Pancreas (tissue), 10 donors: ENCODE measurements around the gene ZNF830. TPM values are rescaled to one million over a fixed set of nuclear protein-coding genes. Genes with fewer than 3 reads are reported as not detected.
A peak's percentile ranks its signal among the peaks of the same experiment; 100 is the strongest.

Experiments used
- ATAC-seq, 4 donors: fragments of 200-7000 bp; cut with Tn5 transposase; one replicate each; pipeline versions ENCODE4 v1.8.0 to v1.9.1; 2020; ENCODE audit warnings: mild to moderate bottlenecking in 4 of 4, moderate library complexity in 4 of 4
- DNase-seq, 6 donors: peaks; one replicate each; pipeline ENCODE4 v3.0.0-alpha.2; 2020
- FAIRE-seq: peaks from 2 replicates; lab custom pipeline; 2012; peaks lifted over from hg19 to GRCh38; lab: Jason Lieb, UNC
- H3K27ac ChIP-seq, 4 donors: fragments of 200-600 bp; sonication (generic); 1 replicate in 3 of 4; 2 replicates in 1 of 4; pipeline versions ENCODE4 v1.5.0 to v1.8.0; 2020
- H3K27me3 ChIP-seq, 4 donors: fragments of 200-600 bp; one replicate each; pipeline ENCODE4 v1.8.0; 2021
- H3K36me3 ChIP-seq, 3 donors: fragments of 200-600 bp; sonication (generic) in 1 of 3; one replicate each; pipeline versions ENCODE4 v1.5.0 to v1.8.0; 2020 to 2021
- H3K4me1 ChIP-seq, 3 donors: fragments of 200-600 bp; one replicate each; pipeline ENCODE4 v1.8.0; 2021
- H3K4me3 ChIP-seq, 4 donors: fragments of 200-600 bp; sonication (generic) in 2 of 4; one replicate each; pipeline versions ENCODE4 v1.5.0 to v1.8.0; 2020 to 2021
- H3K9me3 ChIP-seq, 4 donors: fragments of 200-600 bp; one replicate each; pipeline ENCODE4 v1.8.0; 2021
- WGBS, 2 donors: extraction: QIAGEN DNeasy Blood & Tissue Kit; methylation state at CpG; one replicate each; pipeline ENCODE4 v1.1.7; 2013; 5-methylcytosine and 5-hydroxymethylcytosine counted together
- intact Hi-C, 3 donors: fragments of 100-400 bp; cut with DNase I; formaldehyde crosslinking; loops; one replicate each; pipeline versions ENCODE4 v1.11.1 to v1.14.2; 2022
- polyA plus RNA-seq, 2 donors: library from polyadenylated mRNA; stranded (reverse); fragments of 200-250 nt; gene quantifications; one replicate each; pipeline ENCODE4 v1.2.3, GENCODE V29; 2013
- total RNA-seq, 6 donors: library from RNA; stranded (reverse); fragmentation: NEBNext Ultra II Directional in 4 of 6; extraction: Animal tissue kit (Norgen Biotek cat#: 25700) in 4 of 6; gene quantifications; one replicate each; pipeline versions ENCODE4 v1.2.1 to v1.2.4, GENCODE V29; 2021 to 2023
- TF ChIP-seq, protein P1 (sequence below), 4 donors: fragments of 200-600 bp; sonication (generic) in 3 of 4; IDR thresholded peaks; one replicate each; pipeline versions ENCODE4 v1.5.0 to v1.8.0; 2021; ENCODE audit warnings: antibody characterized with exemption in 4 of 4
- donor health status: healthy with polysubstance abuse.
- donor health status: DM: no; HTN: no; CAD: no; lungs with moderate emphysema.
- donor health status: DM: no; HTN: no; CAD: no.
- donor health status: control.
- donor health status: control.
- donor health status: Bipolar disorder and iron deficiency.
- donor health status: DM: yes; HTN: yes; CAD: no.
- donor health status: DM: no; HTN: no; CAD: no.
- donor health status: DM: no; HTN: no; CAD: no.
- donor health status: DM: yes; HTN: yes; CAD: no.

ZNF830 gene
- total RNA-seq, result 1 to 10 TPM; 3.8 to 9.7 (median 5.7) TPM
- polyA plus RNA-seq, result 1 to 10 TPM; 4.0 to 9.3 TPM

- 0 to 1% methylated on average over 65 of the region's 65 CpGs for WGBS, 2 donors
- H3K27me3 ChIP-seq, result no peaks in the 10 kb centered on the region
- DNase-seq (peak; percentile 86 to 94 (median 92)), ATAC-seq (peak; percentile 97 to 100 (median 98)), FAIRE-seq (no peak)
- H3K9me3 ChIP-seq, result no peaks in the 10 kb centered on the region
- peak within 1 kb of the TSS; percentile 63 to 82 (median 70) for H3K4me3 ChIP-seq
- H3K27ac ChIP-seq, result peak within 1 kb of the TSS; percentile 77 to 93 (median 90)
- peaks cover 0 to 23% (median 14%) of the 10 kb centered on the region in 3 donors for H3K4me1 ChIP-seq
- TF ChIP-seq, protein P1, sequence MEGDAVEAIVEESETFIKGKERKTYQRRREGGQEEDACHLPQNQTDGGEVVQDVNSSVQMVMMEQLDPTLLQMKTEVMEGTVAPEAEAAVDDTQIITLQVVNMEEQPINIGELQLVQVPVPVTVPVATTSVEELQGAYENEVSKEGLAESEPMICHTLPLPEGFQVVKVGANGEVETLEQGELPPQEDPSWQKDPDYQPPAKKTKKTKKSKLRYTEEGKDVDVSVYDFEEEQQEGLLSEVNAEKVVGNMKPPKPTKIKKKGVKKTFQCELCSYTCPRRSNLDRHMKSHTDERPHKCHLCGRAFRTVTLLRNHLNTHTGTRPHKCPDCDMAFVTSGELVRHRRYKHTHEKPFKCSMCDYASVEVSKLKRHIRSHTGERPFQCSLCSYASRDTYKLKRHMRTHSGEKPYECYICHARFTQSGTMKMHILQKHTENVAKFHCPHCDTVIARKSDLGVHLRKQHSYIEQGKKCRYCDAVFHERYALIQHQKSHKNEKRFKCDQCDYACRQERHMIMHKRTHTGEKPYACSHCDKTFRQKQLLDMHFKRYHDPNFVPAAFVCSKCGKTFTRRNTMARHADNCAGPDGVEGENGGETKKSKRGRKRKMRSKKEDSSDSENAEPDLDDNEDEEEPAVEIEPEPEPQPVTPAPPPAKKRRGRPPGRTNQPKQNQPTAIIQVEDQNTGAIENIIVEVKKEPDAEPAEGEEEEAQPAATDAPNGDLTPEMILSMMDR (IDR thresholded peaks at IDR 0.05), result no peak
- peaks cover 0 to 7% (median 6%) of the 10 kb centered on the region in 3 donors for H3K36me3 ChIP-seq
- intact Hi-C loops, result no loop called here
Observed at GRCh38 chr17:34961093-34961911, at the start of gene ZNF830, which contains the start of gene CCT6B. ZNF830 (plus strand) TSS chr17:34961540; CDS start chr17:34961567, 27 bp downstream. CCT6B (minus strand) TSS chr17:34961460; CDS start chr17:34961393, 67 bp downstream.

DNA sequence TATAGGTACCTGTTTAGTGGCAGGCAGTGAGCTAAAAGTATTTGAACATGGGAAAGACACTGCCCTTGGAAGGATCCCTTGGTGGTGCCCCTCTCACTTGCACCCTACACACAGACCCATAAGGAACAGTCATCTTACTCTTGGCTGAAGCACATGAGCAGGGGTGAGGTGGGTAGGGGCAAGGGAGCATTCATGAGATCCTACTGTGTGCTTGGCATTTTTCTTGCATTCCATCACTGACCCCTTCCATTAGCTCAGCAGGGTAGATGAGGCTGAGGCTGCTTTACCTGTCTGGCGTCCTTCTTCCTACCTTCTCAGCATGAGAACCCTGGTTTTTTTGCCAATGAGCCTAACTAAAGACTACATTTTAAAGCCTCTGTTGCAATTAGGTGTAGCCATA is 48.3 kb upstream of the ZNF830 start:
- Histone ChIP-seq H3K27me3 (no peaks in the 10 kb centered on the region), H3K27ac (no peak overlapping the region), H3K9me3 (no peaks in the 10 kb centered on the region), H3K4me3 (no peak overlapping the region), H3K36me3 (no peaks in the 10 kb centered on the region), H3K4me1 (no peaks in the 10 kb centered on the region)
- intact Hi-C loops, result no loop called here
- DNase-seq, result no peak
- TF ChIP-seq, protein P1 (IDR thresholded peaks at IDR 0.05), result no peak
- FAIRE-seq, result no peak
- 68 to 72% methylated on average over 1 of the region's 1 CpG for WGBS, 2 donors
- ATAC-seq, result no peak

DNA sequence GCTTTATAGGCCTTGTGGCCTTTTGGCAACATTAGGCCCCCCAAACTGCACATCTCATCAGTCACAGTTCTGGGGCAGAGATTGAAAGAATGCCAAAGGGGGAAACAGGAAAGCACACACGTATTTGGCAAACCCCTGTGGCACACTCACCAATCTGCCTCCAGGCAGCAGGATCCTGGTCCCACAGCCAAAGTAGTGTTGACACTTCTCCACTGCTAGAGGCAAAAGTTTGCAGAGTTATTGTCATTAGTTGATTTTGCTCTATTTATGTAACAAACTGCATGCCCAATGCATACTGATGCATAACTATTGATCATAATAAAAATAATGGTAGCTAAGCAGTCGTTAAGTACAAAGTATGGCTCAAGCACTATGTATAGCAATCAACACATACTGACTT is 45.2 kb upstream of the ZNF830 start:
- H3K9me3 ChIP-seq, result no peaks in the 10 kb centered on the region
- TF ChIP-seq, protein P1 (IDR thresholded peaks at IDR 0.05), result no peak
- 67 to 78% methylated on average over 2 of the region's 2 CpGs for WGBS, 2 donors

DNA sequence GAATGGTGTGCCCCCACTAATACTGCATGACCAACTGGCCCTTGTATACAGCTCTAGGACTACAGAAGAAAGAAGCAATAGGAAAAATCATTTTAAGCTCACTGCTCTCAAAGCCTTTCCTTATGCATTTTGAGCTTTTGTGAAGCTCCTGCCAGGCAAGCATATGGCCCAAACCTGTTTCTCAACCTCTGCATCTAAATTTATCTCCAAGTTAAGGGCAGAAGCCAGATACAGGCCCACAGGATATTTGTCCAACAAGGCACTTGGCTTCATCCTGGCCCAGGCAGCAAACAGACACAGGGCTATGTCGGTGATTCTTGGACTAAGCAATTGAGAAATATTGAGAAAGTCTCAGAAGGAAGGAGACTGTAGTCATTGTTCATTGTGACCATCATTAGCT is 44.0 kb upstream of the ZNF830 start:
- intact Hi-C loops, result no loop called here
- no peak for ATAC-seq
- H3K4me3 ChIP-seq, result no peak overlapping the region
- FAIRE-seq, result no peak
- DNase-seq, result no peak
- H3K36me3 ChIP-seq, result no peaks in the 10 kb centered on the region
- H3K9me3 ChIP-seq, result no peaks in the 10 kb centered on the region
- WGBS, 2 donors, result 61 to 89% methylated on average over 1 of the region's 1 CpG
- TF ChIP-seq, protein P1 (IDR thresholded peaks at IDR 0.05), result no peak
- no peaks in the 10 kb centered on the region for H3K27me3 ChIP-seq
- no peaks in the 10 kb centered on the region for H3K4me1 ChIP-seq
- H3K27ac ChIP-seq, result no peak overlapping the region

More for the DNA sequence above, 45.2 kb upstream of the ZNF830 start:
- ATAC-seq, result no peak
- Histone ChIP-seq H3K4me3 (no peak overlapping the region), H3K36me3 (no peaks in the 10 kb centered on the region), H3K4me1 (no peaks in the 10 kb centered on the region), H3K27ac (no peak overlapping the region), H3K27me3 (no peaks in the 10 kb centered on the region)
- no peak for FAIRE-seq
- intact Hi-C loops, result no loop called here
- no peak for DNase-seq

GRCh38 chr17:34920676-34921075 is 40.7 kb upstream of the ZNF830 start:
- no peak overlapping the region for H3K27ac ChIP-seq
- 88 to 90% methylated on average over 4 of the region's 4 CpGs for WGBS, 2 donors
- H3K36me3 ChIP-seq, result no peaks in the 10 kb centered on the region
- DNase-seq, result no peak
- no peak for FAIRE-seq
- H3K27me3 ChIP-seq, result no peaks in the 10 kb centered on the region
- intact Hi-C loops, result no loop called here
- no peak overlapping the region for H3K4me3 ChIP-seq
- ATAC-seq, result no peak
- H3K9me3 ChIP-seq, result no peaks in the 10 kb centered on the region
- H3K4me1 ChIP-seq, result no peaks in the 10 kb centered on the region
- TF ChIP-seq, protein P1 (IDR thresholded peaks at IDR 0.05), result no peak
